Non-pigmented ciliary epithelial cell (primary cell): Measurements from ENCODE around the gene NBDY.

Experiments
- DNase-seq: peaks from one replicate; pipeline ENCODE4 v3.0.0-alpha.2; 2010; ENCODE audit warnings: low read depth

Gene NBDY

GRCh38 chrX:56785442-56785841 is 56.4 kb downstream of the NBDY start:
- DNase-seq, result no peak

GRCh38 chrX:56786889-56787733 is 58.1 kb downstream of the NBDY start:
- no peak for DNase-seq

- DNase-seq, result no peak
Measured at GRCh38 chrX:56787734-56788152, 58.7 kb downstream of the NBDY start.

GRCh38 chrX:56788229-56788628 is 59.2 kb downstream of the NBDY start:
- DNase-seq, result no peak

GRCh38 chrX:56788717-56789122 is 59.7 kb downstream of the NBDY start:
- DNase-seq, result no peak

GRCh38 chrX:56789518-56790070 is 60.6 kb downstream of the NBDY start:
- DNase-seq, result no peak

- no peak for DNase-seq
Measured at GRCh38 chrX:56790778-56791177, 61.7 kb downstream of the NBDY start.

- no peak for DNase-seq
Measured at GRCh38 chrX:56791456-56791855, 62.4 kb downstream of the NBDY start.

GRCh38 chrX:56792270-56793111 is 63.4 kb downstream of the NBDY start:
- DNase-seq, result no peak

GRCh38 chrX:56793112-56793430 is 64.0 kb downstream of the NBDY start:
- no peak for DNase-seq

- DNase-seq, result no peak
Measured at GRCh38 chrX:56793521-56794320, 64.7 kb downstream of the NBDY start.

- DNase-seq, result no peak
Measured at GRCh38 chrX:56794404-56795230, 65.6 kb downstream of the NBDY start.

GRCh38 chrX:56795309-56795868 is 66.3 kb downstream of the NBDY start:
- no peak for DNase-seq

GRCh38 chrX:56796641-56797395 is 67.8 kb downstream of the NBDY start:
- no peak for DNase-seq

GRCh38 chrX:56797574-56798338 is 68.7 kb downstream of the NBDY start:
- DNase-seq, result no peak

- DNase-seq, result no peak
Measured at GRCh38 chrX:56798339-56798711, 69.3 kb downstream of the NBDY start.

- DNase-seq, result no peak
Measured at GRCh38 chrX:56798866-56799758, 70.1 kb downstream of the NBDY start.

GRCh38 chrX:56800307-56800706 is 71.3 kb downstream of the NBDY start:
- no peak for DNase-seq
